ENCODE measurements around the gene SLC24A3. TPM values are rescaled to one million over a fixed set of nuclear protein-coding genes. Genes with fewer than 3 reads are reported as not detected.

The SLC24A3 gene
- total and polyA plus RNA-seq, 2 experiments from 2014 or later = 0.81 to 2.5 TPM

- Histone ChIP-seq H3K79me2 (replicated peaks; ENCODE audit: insufficient read depth) (no peaks in the 10 kb centered on the region), H3K4me3 (no peak overlapping the region), H3K27me3 (ENCODE audit: insufficient read depth) (no peaks in the 10 kb centered on the region), H2AFZ (no peak overlapping the region), H3F3A (replicated peaks; ENCODE audit: low read depth) (no peaks in the 10 kb centered on the region), H3K9me2 (ENCODE audit: insufficient read depth) (no peaks in the 10 kb centered on the region), H3K4me2 (no peak overlapping the region), H3K36me3 (ENCODE audit: insufficient read depth) (no peaks in the 10 kb centered on the region), H3K27ac (ENCODE audit: low read depth) (no peak overlapping the region), H3K4me1 (ENCODE audit: insufficient read depth) (no peaks in the 10 kb centered on the region), H4K20me1 (replicated peaks; ENCODE audit: insufficient read depth) (no peaks in the 10 kb centered on the region)
- no peaks in the 10 kb centered on the region; the same call in 2 of the 3 replicates for H3K9me3 Mint-ChIP-seq
- DNase-seq (ENCODE audit: low spot score) = no peak
- no peaks in the 10 kb centered on the region; the same call in 2 of the 3 replicates for H3K36me3 Mint-ChIP-seq (ENCODE audit: low read depth)
- no peak overlapping the region for H3K27ac Mint-ChIP-seq
- H3K27me3 Mint-ChIP-seq (ENCODE audit: insufficient read depth, low read depth, poor library complexity) = no peaks in the 10 kb centered on the region
- peaks cover 16% of the 10 kb centered on the region for H3K4me1 Mint-ChIP-seq
- ATAC-seq = no peak
- H3K4me3 Mint-ChIP-seq = no peak overlapping the region
- TF ChIP-seq CREB1 (CRISPR knock-in tag; IDR thresholded peaks at IDR 0.05; ENCODE audit: low read depth) (no peak), STAT1 (IDR thresholded peaks at IDR 0.05; ENCODE audit: unreplicated experiment) (no peak), REST (IDR thresholded peaks at IDR 0.05; ENCODE audit: unreplicated experiment) (no peak), ZNF114 (CRISPR knock-in tag; IDR thresholded peaks at IDR 0.05) (no peak), CTCF (conservative IDR thresholded peaks at IDR 0.05; ENCODE audit: low read depth in 2 of 2) (no peak), NANOG (IDR thresholded peaks at IDR 0.05; ENCODE audit: borderline replicate concordance) (no peak), ZNF462 (CRISPR knock-in tag; IDR thresholded peaks at IDR 0.05) (no peak), ETS1 (IDR thresholded peaks at IDR 0.05) (no peak), POLR2AphosphoS5 (IDR thresholded peaks at IDR 0.05; ENCODE audit: low read depth) (no peak), JUNB (IDR thresholded peaks at IDR 0.05; ENCODE audit: unreplicated experiment) (no peak), ZNF331 (CRISPR knock-in tag; IDR thresholded peaks at IDR 0.05; ENCODE audit: low read depth) (no peak), EZH2phosphoT487 (IDR thresholded peaks at IDR 0.05; ENCODE audit: unreplicated experiment) (no peak), EZH2 (IDR thresholded peaks at IDR 0.05; ENCODE audit: low read depth, unreplicated experiment) (no peak)
Measured at GRCh38 chr20:19654921-19655320, 442.5 kb downstream of the SLC24A3 start.
